NCI-H1930 (cell line): Measurements from ENCODE around the gene EARS2.
"Not testable (repeated sequence)": the region's sequence is repeated elsewhere in the genome, so short reads cannot be mapped to it uniquely, and the experiment has no call there.

Source experiments
- DNase-seq, 2 experiments: peaks; one replicate each; lab custom pipeline; 2025; lab: John Stamatoyannopoulos, UW

Gene EARS2

GRCh38 chr16:23556881-23557778 lies at the start of gene EARS2, which contains the start of gene UBFD1:
Gene EARS2 (minus strand): TSS chr16:23557350. CDS start chr16:23557343, 7 bp downstream.
Gene UBFD1 (plus strand): TSS chr16:23557727. CDS start chr16:23557743, 16 bp downstream.
- DNase-seq, result peak; percentile 99 to 100

GRCh38 chr16:23597003-23597756 lies 40.0 kb upstream of the EARS2 start:
- DNase-seq, result peak; percentile 55 to 67

GRCh38 chr16:23595951-23596720 lies 39.0 kb upstream of the EARS2 start, which contains the start of gene NDUFAB1:
Gene NDUFAB1 (minus strand): TSS chr16:23596316. CDS start chr16:23596290, 26 bp downstream.
- DNase-seq, result peak; percentile 80 to 95

- no peak for DNase-seq
Measured at GRCh38 chr16:23595246-23595950, 38.2 kb upstream of the EARS2 start.

- no peak for DNase-seq
Measured at GRCh38 chr16:23594186-23594585, 37.0 kb upstream of the EARS2 start.

- no peak for DNase-seq
Measured at GRCh38 chr16:23590181-23590580, 33.0 kb upstream of the EARS2 start.

GRCh38 chr16:23587726-23588125 lies 30.6 kb upstream of the EARS2 start:
- no peak for DNase-seq

- DNase-seq, result no peak
Measured at GRCh38 chr16:23584186-23585076, 27.3 kb upstream of the EARS2 start.

- DNase-seq, result not testable (repeated sequence)
Measured at GRCh38 chr16:23583271-23583670, 26.1 kb upstream of the EARS2 start.

- no peak for DNase-seq
Measured at GRCh38 chr16:23581764-23582163, 24.6 kb upstream of the EARS2 start.

- DNase-seq, result no peak
Measured at GRCh38 chr16:23580391-23580790, 23.2 kb upstream of the EARS2 start.

GRCh38 chr16:23579371-23579770 lies 22.2 kb upstream of the EARS2 start:
- no peak for DNase-seq

- DNase-seq, result no peak
Measured at GRCh38 chr16:23578101-23578830, 21.1 kb upstream of the EARS2 start.

- DNase-seq, result no peak
Measured at GRCh38 chr16:23577493-23577892, 20.3 kb upstream of the EARS2 start.

- DNase-seq, result no peak
Measured at GRCh38 chr16:23575834-23576233, 18.7 kb upstream of the EARS2 start.

- no peak for DNase-seq
Measured at GRCh38 chr16:23573817-23574216, 16.7 kb upstream of the EARS2 start.

- no peak for DNase-seq
Measured at GRCh38 chr16:23572394-23572793, 15.2 kb upstream of the EARS2 start.

- no peak for DNase-seq
Measured at GRCh38 chr16:23571895-23572294, 14.7 kb upstream of the EARS2 start.

GRCh38 chr16:23570992-23571632 lies 14.0 kb upstream of the EARS2 start:
- DNase-seq, result no peak
